ENCODE data around the gene MOXD1.

MOXD1 gene

GRCh38 chr6:132253211-132253610 lies 148.1 kb downstream of the MOXD1 start:
- no peak for DNase-seq (ENCODE audit: low read depth in 2 of 2)
- no peak overlapping the region for H3K4me3 ChIP-seq (replicated peaks in 1 of 2; ENCODE audit: low read depth in 2 of 2, low read length in 2 of 2)
- TF ChIP-seq, protein P1, sequence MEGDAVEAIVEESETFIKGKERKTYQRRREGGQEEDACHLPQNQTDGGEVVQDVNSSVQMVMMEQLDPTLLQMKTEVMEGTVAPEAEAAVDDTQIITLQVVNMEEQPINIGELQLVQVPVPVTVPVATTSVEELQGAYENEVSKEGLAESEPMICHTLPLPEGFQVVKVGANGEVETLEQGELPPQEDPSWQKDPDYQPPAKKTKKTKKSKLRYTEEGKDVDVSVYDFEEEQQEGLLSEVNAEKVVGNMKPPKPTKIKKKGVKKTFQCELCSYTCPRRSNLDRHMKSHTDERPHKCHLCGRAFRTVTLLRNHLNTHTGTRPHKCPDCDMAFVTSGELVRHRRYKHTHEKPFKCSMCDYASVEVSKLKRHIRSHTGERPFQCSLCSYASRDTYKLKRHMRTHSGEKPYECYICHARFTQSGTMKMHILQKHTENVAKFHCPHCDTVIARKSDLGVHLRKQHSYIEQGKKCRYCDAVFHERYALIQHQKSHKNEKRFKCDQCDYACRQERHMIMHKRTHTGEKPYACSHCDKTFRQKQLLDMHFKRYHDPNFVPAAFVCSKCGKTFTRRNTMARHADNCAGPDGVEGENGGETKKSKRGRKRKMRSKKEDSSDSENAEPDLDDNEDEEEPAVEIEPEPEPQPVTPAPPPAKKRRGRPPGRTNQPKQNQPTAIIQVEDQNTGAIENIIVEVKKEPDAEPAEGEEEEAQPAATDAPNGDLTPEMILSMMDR (IDR thresholded peaks at IDR 0.05; ENCODE audit: low read depth, low read length) = no peak

DNA sequence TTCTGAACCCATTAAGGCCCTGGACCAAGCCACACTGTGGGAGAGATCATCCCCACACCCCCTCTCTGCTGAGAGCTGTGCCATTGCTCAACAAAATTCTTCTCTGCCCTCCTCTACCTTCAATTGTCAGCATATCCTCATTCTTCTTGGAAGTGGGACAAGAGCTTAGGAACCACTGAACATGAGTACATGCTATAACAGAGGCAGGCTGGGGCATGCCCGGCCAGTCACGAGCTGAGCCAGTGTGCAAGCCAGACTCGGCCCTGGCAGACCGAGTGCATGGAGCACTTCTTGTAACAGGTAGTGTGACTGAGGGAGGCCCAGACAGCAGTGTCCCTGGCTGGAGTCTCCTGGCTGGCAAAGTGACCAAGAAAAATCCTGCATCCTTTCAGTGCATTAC lies 149.2 kb downstream of the MOXD1 start:
- no peak for DNase-seq (ENCODE audit: low read depth in 2 of 2)
- TF ChIP-seq, protein P1 (IDR thresholded peaks at IDR 0.05; ENCODE audit: low read depth, low read length) = no peak

GRCh38 chr6:132251711-132252110 lies 149.6 kb downstream of the MOXD1 start:
- TF ChIP-seq, protein P1 (IDR thresholded peaks at IDR 0.05; ENCODE audit: low read depth, low read length) = no peak
- no peak for DNase-seq (ENCODE audit: low read depth in 2 of 2)
- no peak overlapping the region for H3K4me3 ChIP-seq (replicated peaks in 1 of 2; ENCODE audit: low read depth in 2 of 2, low read length in 2 of 2)

More for the DNA sequence above, 149.2 kb downstream of the MOXD1 start:
- H3K4me3 ChIP-seq (replicated peaks in 1 of 2; ENCODE audit: low read depth in 2 of 2, low read length in 2 of 2) = no peak overlapping the region

GRCh38 chr6:132247381-132248159 lies 153.7 kb downstream of the MOXD1 start:
- no peak overlapping the region for H3K4me3 ChIP-seq (replicated peaks in 1 of 2; ENCODE audit: low read depth in 2 of 2, low read length in 2 of 2)
- peak in 1 of 2 donors; percentile 43 for DNase-seq (ENCODE audit: low read depth in 2 of 2)
- TF ChIP-seq, protein P1 (IDR thresholded peaks at IDR 0.05; ENCODE audit: low read depth, low read length) = peak; percentile 24

DNA sequence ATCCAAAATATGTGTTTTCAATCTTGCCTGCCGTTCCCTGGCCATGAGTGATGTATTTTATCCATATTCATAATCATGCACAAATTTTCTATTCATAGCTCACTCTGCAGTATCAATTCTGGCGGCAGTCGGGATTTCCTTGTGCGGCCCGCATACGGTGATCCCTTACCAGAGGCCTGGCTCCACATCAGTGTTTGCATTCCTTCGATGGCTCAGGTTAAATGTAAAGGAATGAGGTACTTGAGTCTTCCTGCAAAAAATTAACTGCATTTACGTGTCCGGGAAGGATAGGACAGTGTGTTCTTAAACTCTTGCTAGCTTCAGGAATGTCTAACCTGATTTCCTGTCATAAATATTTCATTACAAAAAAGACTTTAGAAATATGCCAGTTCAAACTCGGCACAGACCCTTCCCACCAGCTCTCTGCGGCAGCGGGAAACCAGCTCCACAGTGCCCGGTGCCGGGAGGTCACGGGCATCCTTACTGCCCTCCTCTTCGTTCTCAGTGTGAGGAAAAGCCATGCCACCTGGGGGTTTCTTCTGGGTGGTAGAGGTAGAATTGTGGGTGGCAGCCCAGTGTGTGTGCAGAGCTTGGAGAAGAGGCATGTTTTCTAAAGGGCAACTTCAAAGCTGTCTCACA lies 154.5 kb downstream of the MOXD1 start:
- DNase-seq (ENCODE audit: low read depth in 2 of 2) = no peak
- TF ChIP-seq, protein P1 (IDR thresholded peaks at IDR 0.05; ENCODE audit: low read depth, low read length) = no peak
- H3K4me3 ChIP-seq (replicated peaks in 1 of 2; ENCODE audit: low read depth in 2 of 2, low read length in 2 of 2) = no peak overlapping the region

- TF ChIP-seq, protein P1 (IDR thresholded peaks at IDR 0.05; ENCODE audit: low read depth, low read length) = no peak
- no peak for DNase-seq (ENCODE audit: low read depth in 2 of 2)
- H3K4me3 ChIP-seq (replicated peaks in 1 of 2; ENCODE audit: low read depth in 2 of 2, low read length in 2 of 2) = no peak overlapping the region
Measured at GRCh38 chr6:132246120-132246617, 155.1 kb downstream of the MOXD1 start.
